Kidney (tissue), 14 donors: ENCODE data around the gene SERPINE1. TPM values are rescaled to one million over a fixed set of nuclear protein-coding genes. Genes with fewer than 3 reads are reported as not detected.

Source experiments
- DNase-seq, 5 donors: peaks; one replicate each; pipeline ENCODE4 v3.0.0-alpha.2; 2013 to 2020
- FAIRE-seq: peaks from 2 replicates; lab custom pipeline; 2012; peaks lifted over from hg19 to GRCh38; lab: Jason Lieb, UNC
- H3K27ac ChIP-seq, 2 donors: one replicate each; pipeline ENCODE4 v1.7.0; 2013; ENCODE audit warnings: low read depth in 2 of 2, low read length in 2 of 2, inconsistent platforms in 1 of 2
- H3K27me3 ChIP-seq: one replicate; pipeline ENCODE4 v1.7.1; 2013; ENCODE audit warnings: low read length, inconsistent platforms; ENCODE audit not compliant: control insufficient read depth, insufficient read depth
- H3K36me3 ChIP-seq, 3 donors: one replicate each; pipeline versions ENCODE4 v1.7.0 to v1.7.1; 2013; ENCODE audit warnings: low read length in 3 of 3, control low read depth in 1 of 3, inconsistent platforms in 1 of 3; ENCODE audit not compliant: insufficient read depth in 3 of 3, control insufficient read depth in 2 of 3
- H3K4me1 ChIP-seq, 3 donors: one replicate each; pipeline versions ENCODE4 v1.7.0 to v1.7.1; 2013; ENCODE audit warnings: low read length in 3 of 3, inconsistent platforms in 1 of 3, low read depth in 1 of 3; ENCODE audit not compliant: control insufficient read depth in 2 of 3, insufficient read depth in 2 of 3
- H3K4me3 ChIP-seq, 3 donors: one replicate each; pipeline versions ENCODE4 v1.7.0 to v1.8.1; 2013; ENCODE audit warnings: low read length in 3 of 3, control low read depth in 1 of 3, inconsistent platforms in 1 of 3
- H3K9ac ChIP-seq, 3 donors: one replicate each; pipeline versions ENCODE4 v1.7.0 to v1.7.1; 2013; ENCODE audit warnings: low read length in 3 of 3, control low read depth in 1 of 3, inconsistent platforms in 1 of 3
- H3K9me3 ChIP-seq, 3 donors: one replicate each; pipeline versions ENCODE4 v1.7.0 to v1.7.1; 2013; ENCODE audit warnings: low read length in 3 of 3, control low read depth in 1 of 3, inconsistent platforms in 1 of 3; ENCODE audit not compliant: control insufficient read depth in 2 of 3, insufficient read depth in 1 of 3
- intact Hi-C: fragments of 100-400 bp; cut with DNase I; formaldehyde crosslinking; loops from one replicate; pipeline ENCODE4 v1.11.1; 2022
- polyA plus RNA-seq: library from polyadenylated mRNA; stranded (reverse); fragments of 350-450 nt; fragmentation: Illumina TruSeq; extraction: RNeasy Lipid Tissue Mini Kit (QIAGEN cat#74804); gene quantifications from one replicate; pipeline ENCODE4 v1.2.3, GENCODE V29; 2014; ENCODE audit warnings: low read depth, low replicate concordance; ENCODE audit not compliant: insufficient read depth
- total RNA-seq: library from RNA; stranded (reverse); fragmentation: NEBNext Ultra II Directional; extraction: Animal tissue kit (Norgen Biotek cat#: 25700); gene quantifications from one replicate; pipeline ENCODE4 v1.2.1, GENCODE V29; 2021
- TF ChIP-seq, protein P1 (sequence below): IDR thresholded peaks from 3 replicates; pipeline ENCODE4 v1.5.1; 2012; ENCODE audit warnings: mild to moderate bottlenecking, moderate library complexity, borderline replicate concordance; ENCODE audit not compliant: insufficient read depth; ENCODE audit errors: extremely low read depth
- donor health status: control.
- donor health status: control.
- donor health status: control.
- donor health status: control.
- donor health status: control.
- donor health status: DM: yes; HTN: yes; CAD: no.
- donor health status: Normal renal cell carcinoma (clear cell type).

Gene SERPINE1
- total and polyA plus RNA-seq, 2 donors from 2014 or later = 3.5 to 9.9 TPM

DNA sequence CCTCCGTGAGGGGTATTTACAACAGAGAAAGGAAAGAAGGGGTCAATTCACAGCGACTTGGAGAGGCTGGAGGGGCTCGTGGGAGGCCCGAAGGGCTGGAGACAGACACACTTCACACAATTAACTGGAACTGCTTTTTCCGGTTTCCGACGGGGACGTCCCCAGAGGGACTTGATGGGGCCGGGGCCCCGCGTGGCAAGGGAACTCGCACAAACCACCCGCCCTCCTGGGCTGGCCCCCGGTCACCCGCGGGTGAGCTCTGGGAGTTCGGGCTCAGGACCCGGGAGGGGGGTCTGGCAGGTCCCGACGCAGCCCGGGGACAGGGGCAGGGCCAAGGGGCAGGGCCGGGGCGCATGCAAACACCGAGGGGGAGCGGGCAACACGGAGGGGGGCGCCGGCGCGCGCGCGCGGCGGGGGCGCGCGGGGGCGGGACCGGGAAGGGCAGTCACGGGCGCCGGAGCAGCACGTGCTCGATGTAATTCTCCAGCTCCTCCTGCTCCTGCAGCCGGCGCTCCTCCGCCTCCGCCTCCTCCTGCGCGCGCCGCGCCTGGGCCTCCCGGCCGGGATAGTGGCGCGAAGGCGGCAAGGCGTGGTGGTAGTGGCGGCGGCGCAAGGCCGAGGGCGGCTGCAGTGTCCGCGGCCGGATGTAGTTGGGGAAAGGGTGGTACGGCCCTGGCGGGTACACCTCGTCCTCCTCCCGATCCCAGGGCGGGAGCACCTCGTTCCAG lies 35.8 kb downstream of the SERPINE1 start:
- Histone ChIP-seq H3K27ac (no peak overlapping the region), H3K27me3 (peaks cover 26% of the 10 kb centered on the region), H3K36me3 (peaks cover 0 to 4% (median 3%) of the 10 kb centered on the region in 3 donors), H3K4me3 (no peak overlapping the region), H3K4me1 (peaks cover 0 to 30% (median 5%) of the 10 kb centered on the region in 3 donors), H3K9me3 (no peaks in the 10 kb centered on the region), H3K9ac (no peak overlapping the region)
- DNase-seq (peak in 4 of 5 donors; percentile 70 to 84 (median 82)), FAIRE-seq (no peak)
- intact Hi-C loops = no loop called here
- TF ChIP-seq, protein P1, sequence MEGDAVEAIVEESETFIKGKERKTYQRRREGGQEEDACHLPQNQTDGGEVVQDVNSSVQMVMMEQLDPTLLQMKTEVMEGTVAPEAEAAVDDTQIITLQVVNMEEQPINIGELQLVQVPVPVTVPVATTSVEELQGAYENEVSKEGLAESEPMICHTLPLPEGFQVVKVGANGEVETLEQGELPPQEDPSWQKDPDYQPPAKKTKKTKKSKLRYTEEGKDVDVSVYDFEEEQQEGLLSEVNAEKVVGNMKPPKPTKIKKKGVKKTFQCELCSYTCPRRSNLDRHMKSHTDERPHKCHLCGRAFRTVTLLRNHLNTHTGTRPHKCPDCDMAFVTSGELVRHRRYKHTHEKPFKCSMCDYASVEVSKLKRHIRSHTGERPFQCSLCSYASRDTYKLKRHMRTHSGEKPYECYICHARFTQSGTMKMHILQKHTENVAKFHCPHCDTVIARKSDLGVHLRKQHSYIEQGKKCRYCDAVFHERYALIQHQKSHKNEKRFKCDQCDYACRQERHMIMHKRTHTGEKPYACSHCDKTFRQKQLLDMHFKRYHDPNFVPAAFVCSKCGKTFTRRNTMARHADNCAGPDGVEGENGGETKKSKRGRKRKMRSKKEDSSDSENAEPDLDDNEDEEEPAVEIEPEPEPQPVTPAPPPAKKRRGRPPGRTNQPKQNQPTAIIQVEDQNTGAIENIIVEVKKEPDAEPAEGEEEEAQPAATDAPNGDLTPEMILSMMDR = no peak

DNA sequence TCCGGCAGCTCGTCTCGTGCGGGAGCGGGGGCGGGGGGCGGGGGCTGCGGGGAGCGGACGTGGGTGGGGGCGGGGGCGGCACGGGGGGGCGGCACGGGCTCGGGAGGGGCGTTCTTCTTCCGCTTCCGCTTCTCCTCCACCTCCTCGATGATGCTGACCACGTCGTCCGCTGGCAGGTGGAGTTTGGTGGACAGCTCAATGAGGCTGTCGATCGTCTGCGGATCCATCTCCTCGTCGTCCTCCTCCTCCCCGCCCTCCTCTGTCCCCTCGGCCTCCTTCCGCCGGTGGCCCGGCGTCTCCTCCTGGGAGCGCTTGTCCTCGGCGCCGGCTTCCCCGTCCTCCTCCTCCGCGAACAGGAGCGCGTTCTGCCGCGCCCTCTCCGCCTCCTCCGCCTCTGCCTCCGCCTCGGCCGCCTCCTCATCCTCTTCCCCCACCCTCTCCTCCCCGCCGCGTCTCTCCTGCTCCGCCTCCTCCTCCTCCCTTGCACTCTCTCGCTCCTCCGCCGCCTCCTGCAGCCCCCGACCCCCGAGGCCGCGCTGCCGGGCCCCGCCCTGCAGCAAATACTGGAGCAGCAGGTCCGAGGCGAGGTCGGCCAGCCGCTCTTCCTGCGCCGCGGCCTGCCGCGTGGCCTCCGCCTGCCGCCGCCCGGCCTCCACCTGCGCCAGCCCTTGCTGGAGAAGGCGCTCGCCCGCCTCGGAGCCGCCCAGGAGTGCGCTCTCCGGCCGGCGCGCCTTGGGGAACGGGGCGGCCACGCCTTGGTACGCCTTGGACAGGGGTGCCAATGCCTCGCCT lies 36.6 kb downstream of the SERPINE1 start:
- Histone ChIP-seq H3K27me3 (peaks cover 32% of the 10 kb centered on the region), H3K4me1 (peaks cover 0 to 30% (median 5%) of the 10 kb centered on the region in 3 donors), H3K9me3 (no peaks in the 10 kb centered on the region), H3K4me3 (peak overlapping the region in 1 of 3 donors; percentile 24), H3K36me3 (peaks cover 0 to 4% (median 3%) of the 10 kb centered on the region in 3 donors), H3K27ac (no peak overlapping the region), H3K9ac (no peak overlapping the region)
- intact Hi-C loops = no loop called here
- FAIRE-seq (no peak), DNase-seq (peak in 3 of 5 donors; percentile 44 to 79 (median 79))
- TF ChIP-seq, protein P1 = no peak

DNA sequence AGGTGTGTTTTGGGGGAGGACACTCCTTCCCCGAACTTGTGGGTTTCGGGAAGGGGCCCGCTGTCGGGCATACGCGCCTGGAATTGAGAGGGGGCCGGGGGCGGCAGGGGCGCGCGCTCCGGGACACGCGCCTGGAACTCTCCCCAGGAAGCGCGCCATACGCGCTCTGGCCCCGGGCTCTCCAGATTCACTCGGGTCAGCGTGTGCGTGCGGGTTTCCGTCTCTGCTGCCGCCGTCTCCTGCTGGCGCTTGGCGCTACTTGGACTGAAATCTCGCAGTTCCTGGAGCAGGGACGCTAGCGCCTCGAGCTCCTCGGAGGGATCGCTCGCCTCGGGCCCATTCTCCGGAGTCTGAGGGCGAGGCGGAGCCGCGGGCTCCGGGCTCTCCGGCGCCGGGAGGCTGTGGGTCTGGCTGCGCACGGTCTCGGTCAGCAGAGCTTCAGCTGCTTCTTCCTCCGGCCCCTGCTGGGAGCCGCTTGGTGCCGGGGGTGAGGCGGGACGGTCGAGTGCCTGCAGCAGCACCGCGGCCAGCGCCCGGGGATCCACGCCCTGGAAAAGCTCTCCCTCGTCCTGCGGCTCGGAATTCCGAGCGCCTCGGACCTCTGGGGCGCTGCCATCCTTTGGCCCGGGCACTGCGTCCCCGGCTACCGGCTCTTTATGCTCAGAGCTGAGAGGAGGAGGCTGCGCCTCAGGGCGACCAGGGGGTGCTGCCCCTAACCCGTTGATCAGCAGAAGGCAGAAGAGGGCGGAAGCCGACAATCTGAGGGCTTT lies 37.4 kb downstream of the SERPINE1 start:
- TF ChIP-seq, protein P1 = no peak
- no peak overlapping the region for H3K27ac ChIP-seq
- DNase-seq (peak in 4 of 5 donors; percentile 71 to 84 (median 76)), FAIRE-seq (no peak)
- H3K9ac ChIP-seq = no peak overlapping the region
- H3K36me3 ChIP-seq = peaks cover 0 to 3% (median 0%) of the 10 kb centered on the region in 3 donors
- H3K4me3 ChIP-seq = no peak overlapping the region
- H3K27me3 ChIP-seq = peaks cover 36% of the 10 kb centered on the region
- intact Hi-C loops = no loop called here
- peaks cover 0 to 27% (median 5%) of the 10 kb centered on the region in 3 donors for H3K4me1 ChIP-seq
- no peaks in the 10 kb centered on the region for H3K9me3 ChIP-seq
